Colonic mucosa (tissue), 4 donors: ENCODE measurements around the gene SSBP4. TPM values are rescaled to one million over a fixed set of nuclear protein-coding genes. Genes with fewer than 3 reads are reported as not detected.

ENCODE experiments used
- DNase-seq: peaks from one replicate; pipeline ENCODE4 v3.0.0-alpha.2; 2020
- H3K27ac ChIP-seq: fragments of 200-600 bp; one replicate; pipeline ENCODE4 v1.8.0; 2021
- H3K27me3 ChIP-seq: fragments of 200-600 bp; one replicate; pipeline ENCODE4 v1.8.0; 2021
- H3K36me3 ChIP-seq: fragments of 200-600 bp; one replicate; pipeline ENCODE4 v1.8.0; 2021
- H3K4me1 ChIP-seq: fragments of 200-600 bp; one replicate; pipeline ENCODE4 v1.8.0; 2021; ENCODE audit warnings: mild to moderate bottlenecking
- H3K4me3 ChIP-seq: fragments of 200-600 bp; one replicate; pipeline ENCODE4 v1.8.0; 2021
- H3K9ac ChIP-seq, 2 donors: one replicate each; pipeline ENCODE4 v1.7.0; 2013; ENCODE audit warnings: control low read depth in 2 of 2, low read depth in 2 of 2, low read length in 2 of 2
- H3K9me3 ChIP-seq: fragments of 200-600 bp; one replicate; pipeline ENCODE4 v1.8.0; 2021
- CTCF ChIP-seq: fragments of 200-600 bp; IDR thresholded peaks from one replicate; pipeline ENCODE4 v1.8.0; 2022; ENCODE audit warnings: antibody characterized with exemption, mild to moderate bottlenecking
- intact Hi-C: fragments of 100-400 bp; cut with DNase I; formaldehyde crosslinking; loops from one replicate; pipeline ENCODE4 v1.14.1; 2022
- total RNA-seq, 2 donors: library from RNA; stranded (reverse); fragmentation: NEBNext Ultra II Directional in 1 of 2; extraction: Animal tissue kit (Norgen Biotek cat#: 25700) in 1 of 2; gene quantifications; one replicate each; pipeline ENCODE4 v1.2.1, GENCODE V29; 2021
- donor health status: healthy.
- donor health status: DM: no; HTN: no; CAD: no.
- donor health status: DM: no; HTN: no; CAD: no.

SSBP4 gene
- total RNA-seq, 2 donors from 2014 or later: 40.1 to 77.3 TPM

DNA sequence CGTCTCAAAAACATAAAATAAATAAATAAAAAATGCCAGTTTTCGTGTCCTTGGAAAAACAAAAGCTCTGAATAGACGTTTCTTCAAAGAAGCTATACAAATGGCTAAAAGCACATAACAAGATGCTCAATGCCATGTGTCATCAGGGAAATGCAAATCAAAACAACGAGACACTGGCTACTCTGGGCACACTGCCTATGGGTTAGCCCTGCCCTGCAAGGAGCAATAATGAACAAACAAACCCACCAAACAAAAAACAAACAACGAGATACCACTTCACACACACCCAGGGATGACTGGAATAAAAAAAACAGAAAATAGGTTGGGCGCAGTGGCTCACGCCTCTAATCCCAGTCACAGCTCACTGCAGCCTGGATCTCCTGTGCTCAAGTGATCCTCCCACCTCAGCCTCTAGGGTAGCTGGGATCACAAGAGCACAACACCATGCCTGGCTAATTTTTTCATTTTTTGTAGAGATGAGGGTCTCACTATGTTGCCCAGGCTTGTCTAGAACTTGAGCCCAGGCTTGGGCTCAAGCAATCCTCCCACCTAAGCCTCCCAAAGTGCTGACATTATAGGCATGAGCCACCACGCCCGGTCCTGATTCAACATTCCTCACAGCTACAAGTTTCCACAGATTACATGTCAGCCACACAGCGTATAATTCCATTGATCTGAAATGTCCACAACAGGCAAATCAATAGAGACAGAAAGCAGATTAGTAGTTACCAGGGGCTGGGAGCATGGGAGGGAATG is 34.2 kb downstream of the SSBP4 start:
- peaks cover 13% of the 10 kb centered on the region for H3K36me3 ChIP-seq

GRCh38 chr19:18456279-18456678 is 37.1 kb downstream of the SSBP4 start:
- no peak for DNase-seq
- Histone ChIP-seq H3K27ac (no peak overlapping the region), H3K9me3 (no peaks in the 10 kb centered on the region), H3K36me3 (peaks cover 17% of the 10 kb centered on the region), H3K4me1 (peaks cover 11% of the 10 kb centered on the region), H3K4me3 (no peak overlapping the region), H3K9ac (no peak overlapping the region), H3K27me3 (no peaks in the 10 kb centered on the region)
- no peak for TF ChIP-seq CTCF
- intact Hi-C loops: loop anchor here (10.0 kb wide), 2 partner anchors 109 to 389 kb away; no protein-coding TSS in a partner anchor

More for the DNA sequence above, 34.2 kb downstream of the SSBP4 start:
- Histone ChIP-seq H3K4me1 (no peaks in the 10 kb centered on the region), H3K9me3 (no peaks in the 10 kb centered on the region), H3K4me3 (no peak overlapping the region), H3K27ac (no peak overlapping the region), H3K27me3 (no peaks in the 10 kb centered on the region), H3K9ac (no peak overlapping the region)
- no peak for DNase-seq
- no peak for TF ChIP-seq CTCF
- intact Hi-C loops: loop anchor here (10.0 kb wide), 2 partner anchors 111 to 391 kb away; no protein-coding TSS in a partner anchor

GRCh38 chr19:18456974-18457373 is 37.8 kb downstream of the SSBP4 start:
- no peak for TF ChIP-seq CTCF
- Histone ChIP-seq H3K27me3 (no peaks in the 10 kb centered on the region), H3K9ac (no peak overlapping the region), H3K9me3 (no peaks in the 10 kb centered on the region), H3K27ac (no peak overlapping the region), H3K36me3 (peaks cover 19% of the 10 kb centered on the region), H3K4me1 (peaks cover 11% of the 10 kb centered on the region), H3K4me3 (no peak overlapping the region)
- intact Hi-C loops: loop anchor here (10.0 kb wide), 2 partner anchors 108 to 388 kb away; no protein-coding TSS in a partner anchor
- DNase-seq: no peak

DNA sequence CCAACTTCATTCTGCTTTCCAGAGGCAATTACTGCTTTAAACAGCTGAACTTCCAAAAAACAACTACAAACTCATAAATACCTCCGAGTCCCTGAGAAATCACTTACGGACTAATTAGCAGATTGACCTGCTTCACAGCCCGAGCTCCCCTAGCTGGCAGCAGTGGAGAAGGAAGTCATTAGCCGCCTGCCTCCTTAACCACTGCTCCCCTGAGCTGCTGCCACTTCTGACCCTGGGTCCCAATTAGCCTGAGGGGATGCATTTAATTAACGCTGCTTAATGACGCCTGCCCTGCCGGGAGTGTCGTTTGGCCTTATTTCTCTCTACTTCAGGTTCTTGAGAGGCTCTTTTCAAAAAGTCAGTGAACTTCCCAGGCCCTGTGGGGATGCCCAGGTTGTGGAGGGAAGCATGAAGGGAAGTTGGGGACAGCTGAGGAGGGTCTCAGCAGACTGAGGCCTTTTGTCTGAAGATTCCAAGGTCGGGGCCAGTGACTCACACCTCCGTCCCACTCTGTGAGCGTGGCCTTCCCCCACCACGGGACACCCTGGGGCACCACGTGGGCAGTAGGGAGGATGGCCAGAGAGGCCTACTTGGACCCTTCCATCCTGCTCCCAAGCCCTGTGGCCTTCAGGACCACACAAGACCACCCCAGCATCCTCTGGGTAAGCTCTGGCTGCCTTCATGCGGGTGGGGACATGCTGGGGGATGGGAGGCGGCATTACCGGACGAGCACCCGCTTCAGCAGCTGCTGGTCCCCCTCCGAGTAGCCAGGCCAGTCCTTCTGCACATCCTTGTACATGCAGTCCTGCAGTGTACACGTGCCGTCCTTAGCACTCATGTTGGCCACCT is 38.5 kb downstream of the SSBP4 start:
- no peak for TF ChIP-seq CTCF
- peaks cover 19% of the 10 kb centered on the region for H3K36me3 ChIP-seq
- peaks cover 11% of the 10 kb centered on the region for H3K4me1 ChIP-seq

GRCh38 chr19:18460900-18461299 is 41.7 kb downstream of the SSBP4 start:
- H3K9ac ChIP-seq: no peak overlapping the region

More for the DNA sequence above, 38.5 kb downstream of the SSBP4 start:
- no peaks in the 10 kb centered on the region for H3K27me3 ChIP-seq
- no peak for DNase-seq
- no peak overlapping the region for H3K9ac ChIP-seq
- intact Hi-C loops: loop anchor here (10.0 kb wide), 2 partner anchors 107 to 387 kb away; no protein-coding TSS in a partner anchor
- no peaks in the 10 kb centered on the region for H3K9me3 ChIP-seq
- no peak overlapping the region for H3K27ac ChIP-seq
- no peak overlapping the region for H3K4me3 ChIP-seq

More at GRCh38 chr19:18460900-18461299, 41.7 kb downstream of the SSBP4 start:
- Histone ChIP-seq H3K9me3 (no peaks in the 10 kb centered on the region), H3K36me3 (peaks cover 15% of the 10 kb centered on the region), H3K4me3 (no peak overlapping the region), H3K4me1 (peaks cover 19% of the 10 kb centered on the region), H3K27ac (peak overlapping the region; percentile 77), H3K27me3 (no peaks in the 10 kb centered on the region)
- no peak for TF ChIP-seq CTCF
- no peak for DNase-seq
- intact Hi-C loops: loop anchor here (10.0 kb wide), 1 partner anchor 204 kb away; no protein-coding TSS in a partner anchor
